ENCODE results near the gene MICAL2.

The MICAL2 gene

DNA sequence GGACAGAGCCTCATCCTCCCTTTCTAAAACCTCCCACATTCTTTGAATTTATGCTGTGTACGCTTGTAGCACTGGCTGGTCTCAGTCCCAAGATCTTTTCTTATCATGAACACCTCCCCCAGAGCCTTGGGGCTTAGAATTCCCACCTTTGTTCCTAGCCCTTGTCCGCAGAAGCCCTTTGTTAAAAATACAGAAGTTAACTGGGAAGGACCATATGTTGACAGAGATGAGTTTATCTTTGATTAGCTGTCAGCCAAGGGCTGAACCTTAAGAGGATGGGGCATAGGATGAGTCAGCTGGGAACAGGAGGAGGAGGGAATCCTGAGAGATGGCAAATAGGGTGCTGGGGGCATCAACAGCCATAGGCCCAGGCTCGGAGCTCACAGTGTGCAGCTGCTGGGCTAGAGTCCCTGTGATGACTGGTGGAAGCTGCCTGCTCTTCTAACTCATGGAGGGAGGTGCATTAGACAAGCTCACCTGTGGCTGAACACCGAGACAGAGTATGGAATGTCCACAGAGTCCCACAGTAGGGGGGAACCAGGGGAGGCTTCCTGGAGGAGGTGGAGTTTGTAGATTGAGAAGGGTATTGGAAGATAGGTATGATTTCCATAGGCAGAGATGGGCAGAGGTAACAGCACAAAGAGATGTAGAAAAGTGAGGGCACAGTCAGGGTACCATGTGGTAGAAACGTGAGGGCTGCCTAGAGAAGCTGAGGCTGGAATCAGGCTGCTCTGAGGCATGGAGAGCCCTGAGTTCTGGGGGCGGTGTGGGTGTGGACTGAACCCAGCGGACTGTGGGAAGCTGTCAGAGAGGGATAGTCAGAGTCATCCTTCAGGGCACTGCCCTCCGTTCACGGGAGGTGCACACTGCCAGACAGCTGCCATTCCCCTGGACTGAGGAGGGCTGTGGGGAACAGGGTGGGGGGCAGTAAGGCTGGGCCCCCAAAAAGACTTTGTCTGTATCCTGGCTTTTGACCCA lies 9.9 kb downstream of the MICAL2 start:
- DNase-seq: no peak

DNA sequence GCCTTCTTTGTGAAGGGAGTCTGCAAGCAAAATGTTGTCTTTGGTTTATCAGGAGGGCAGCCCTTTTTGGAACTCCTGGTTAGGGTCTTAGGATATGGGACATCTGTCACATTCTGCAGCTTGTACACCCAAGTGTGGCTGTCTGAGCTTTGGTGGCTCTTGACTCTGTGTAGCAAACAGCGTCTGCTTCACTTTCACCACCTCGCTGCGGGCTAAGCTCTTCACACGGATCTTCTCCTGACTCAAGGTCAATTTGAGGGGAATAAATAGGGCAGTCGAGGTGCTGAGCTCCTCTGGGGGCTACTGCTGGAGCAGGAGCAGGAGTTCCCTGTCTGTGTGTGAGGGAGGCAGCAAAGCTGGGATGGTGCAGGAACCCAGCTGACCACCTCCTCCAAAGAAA lies 10.6 kb downstream of the MICAL2 start:
- no peak for DNase-seq

DNA sequence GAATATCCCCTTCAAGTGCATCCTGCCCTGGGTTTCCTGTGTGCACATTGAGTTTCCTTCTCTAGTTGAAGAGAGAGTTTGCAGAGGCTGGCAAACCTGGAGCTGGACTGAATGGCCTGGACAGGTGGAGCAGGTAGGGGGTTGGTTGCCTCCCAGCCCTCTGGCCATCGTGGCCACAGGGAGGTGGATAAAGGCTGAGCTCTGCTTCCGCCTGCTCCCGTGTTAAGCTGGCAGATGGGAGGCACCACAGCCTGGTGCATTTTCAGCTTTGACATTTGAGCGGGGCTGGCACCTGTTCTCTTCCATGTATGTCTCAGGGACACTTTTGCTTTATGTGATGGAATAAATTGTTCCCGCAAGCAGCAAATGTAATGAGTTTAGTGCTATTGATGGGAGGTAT lies 11.1 kb downstream of the MICAL2 start:
- DNase-seq: no peak

DNA sequence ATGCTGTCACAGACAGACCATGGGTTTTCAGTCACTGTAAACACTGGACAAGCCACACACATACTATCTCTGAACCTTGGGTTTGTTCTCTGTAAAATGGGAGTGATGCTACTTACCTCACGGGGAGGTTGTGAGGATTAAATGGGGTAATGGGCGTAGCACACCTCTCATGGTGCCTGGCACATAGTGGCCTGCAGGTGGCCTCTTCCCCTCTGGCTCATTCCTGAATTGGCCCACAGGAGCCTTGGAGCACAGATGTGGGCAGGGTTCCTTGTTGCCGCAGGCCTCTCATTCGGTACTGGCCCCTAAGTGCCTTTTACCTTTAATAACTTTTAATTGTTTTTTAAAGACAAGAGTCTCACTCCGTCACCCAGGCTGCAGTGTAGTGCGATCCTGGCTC lies 11.7 kb downstream of the MICAL2 start:
- DNase-seq: no peak

DNA sequence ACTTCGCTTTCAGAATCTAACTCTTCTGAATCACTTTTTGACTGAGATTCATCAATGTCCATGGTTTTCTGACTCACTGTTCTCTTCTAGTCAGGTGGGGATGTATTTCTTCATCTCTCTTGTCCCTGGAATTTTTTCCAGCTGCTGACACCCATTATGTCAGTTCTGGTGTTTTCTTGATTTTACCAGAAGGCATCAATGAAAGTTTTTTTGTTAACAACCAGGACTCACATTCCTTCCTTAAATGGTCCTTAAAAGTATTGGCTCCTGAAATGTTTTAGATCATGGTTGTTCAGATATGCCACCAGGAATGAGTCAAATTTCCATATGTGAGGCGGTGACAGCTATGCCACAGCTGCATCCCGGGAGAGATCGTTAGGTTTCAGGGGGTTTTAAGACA lies 12.9 kb downstream of the MICAL2 start:
- no peak for DNase-seq

DNA sequence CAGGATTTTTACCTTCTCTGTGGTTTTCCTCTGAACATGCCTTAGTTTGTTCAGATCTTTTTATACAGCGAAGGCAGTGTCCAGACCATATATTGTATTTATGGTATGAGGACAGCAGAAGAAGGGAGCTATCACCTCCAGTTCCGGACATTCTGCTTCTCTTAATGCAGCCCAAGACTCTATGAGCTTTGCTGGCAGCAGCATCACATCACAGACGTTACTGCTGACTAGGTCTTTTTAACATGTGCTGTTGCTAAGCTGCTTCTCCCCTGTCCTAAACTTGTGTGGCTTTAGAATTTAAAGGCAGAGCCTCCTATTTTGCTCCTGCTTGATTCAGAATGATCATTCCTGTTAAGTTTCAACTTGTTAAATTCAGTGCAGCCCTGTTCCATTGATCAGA lies 13.4 kb downstream of the MICAL2 start:
- no peak for DNase-seq

DNA sequence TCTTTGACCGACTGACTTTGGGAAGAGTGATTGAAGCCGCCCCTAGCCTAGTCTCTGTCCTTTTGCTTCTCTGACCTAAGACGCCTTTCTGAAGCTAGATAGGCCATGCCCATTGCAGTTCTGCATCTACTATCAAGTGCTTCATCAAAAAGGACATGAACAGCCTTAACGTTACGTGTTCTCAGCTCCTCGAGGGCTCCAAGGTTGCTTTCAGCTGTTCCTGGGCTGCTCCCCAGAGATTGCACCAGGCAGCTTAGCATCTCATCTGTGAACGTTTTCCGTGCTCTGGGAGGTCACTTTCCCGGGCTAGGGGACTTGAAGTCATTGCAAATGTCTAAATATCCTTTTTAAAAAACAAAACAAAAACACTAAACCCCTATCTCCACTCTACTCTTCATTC lies 13.9 kb downstream of the MICAL2 start:
- no peak for DNase-seq

DNA sequence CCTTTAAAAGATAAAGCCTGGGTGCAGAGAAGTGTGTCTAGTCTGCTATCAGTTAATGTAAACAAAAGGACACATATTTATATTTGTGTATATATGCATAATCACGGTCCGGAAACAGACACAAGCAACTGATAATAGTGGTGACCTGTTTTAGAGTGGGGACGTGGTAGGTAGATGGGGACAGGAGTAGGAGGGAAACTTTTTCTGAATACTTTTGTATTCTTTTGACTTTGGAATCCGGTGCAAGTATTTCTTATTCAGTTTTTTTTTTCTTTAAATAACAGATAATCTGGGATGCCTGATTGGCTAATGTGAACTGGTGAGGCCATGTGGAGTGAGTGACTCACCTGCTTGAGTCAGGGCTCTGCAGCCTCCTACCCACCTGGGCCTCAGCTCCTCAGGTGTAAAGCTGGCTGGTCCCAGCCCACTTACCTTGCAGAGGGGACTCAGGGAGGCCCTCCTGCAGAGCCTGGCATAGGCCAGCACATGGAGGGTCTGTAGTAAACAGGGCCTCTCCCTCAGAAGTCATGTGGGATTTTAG lies 15.3 kb downstream of the MICAL2 start:
- no peak for DNase-seq

DNA sequence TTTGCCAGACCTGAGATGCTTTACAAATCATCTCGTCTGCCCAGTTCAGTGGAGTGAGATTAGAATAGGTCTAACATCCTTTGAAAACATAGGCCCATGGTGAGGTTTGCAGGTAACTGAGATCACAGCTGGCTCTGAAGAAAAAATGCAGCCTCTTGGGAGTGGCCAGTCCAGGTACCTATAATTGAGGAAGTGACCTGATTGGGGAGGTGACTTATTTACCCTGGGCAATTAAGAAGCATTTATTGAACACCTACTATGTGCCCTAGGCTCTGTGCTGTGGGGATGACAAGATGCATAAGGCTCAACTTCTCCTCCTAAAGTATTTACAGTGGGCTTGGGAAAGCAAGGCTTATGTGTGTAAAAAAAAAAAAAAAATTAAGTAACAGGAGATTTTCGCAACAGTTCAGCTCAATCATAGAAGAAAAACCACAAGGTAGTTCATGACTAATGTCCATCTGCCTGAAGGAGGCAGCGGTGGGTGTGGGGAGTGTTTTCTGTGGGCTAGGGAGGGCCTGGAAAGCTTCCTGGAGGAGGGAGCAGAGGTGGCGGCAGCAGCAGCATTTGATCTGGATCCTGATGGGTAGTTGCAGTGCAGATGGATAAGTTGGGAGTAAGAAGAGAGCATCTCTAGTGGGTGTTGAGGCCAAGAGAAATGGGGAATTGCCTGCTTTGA lies 16.1 kb downstream of the MICAL2 start:
- no peak for DNase-seq

DNA sequence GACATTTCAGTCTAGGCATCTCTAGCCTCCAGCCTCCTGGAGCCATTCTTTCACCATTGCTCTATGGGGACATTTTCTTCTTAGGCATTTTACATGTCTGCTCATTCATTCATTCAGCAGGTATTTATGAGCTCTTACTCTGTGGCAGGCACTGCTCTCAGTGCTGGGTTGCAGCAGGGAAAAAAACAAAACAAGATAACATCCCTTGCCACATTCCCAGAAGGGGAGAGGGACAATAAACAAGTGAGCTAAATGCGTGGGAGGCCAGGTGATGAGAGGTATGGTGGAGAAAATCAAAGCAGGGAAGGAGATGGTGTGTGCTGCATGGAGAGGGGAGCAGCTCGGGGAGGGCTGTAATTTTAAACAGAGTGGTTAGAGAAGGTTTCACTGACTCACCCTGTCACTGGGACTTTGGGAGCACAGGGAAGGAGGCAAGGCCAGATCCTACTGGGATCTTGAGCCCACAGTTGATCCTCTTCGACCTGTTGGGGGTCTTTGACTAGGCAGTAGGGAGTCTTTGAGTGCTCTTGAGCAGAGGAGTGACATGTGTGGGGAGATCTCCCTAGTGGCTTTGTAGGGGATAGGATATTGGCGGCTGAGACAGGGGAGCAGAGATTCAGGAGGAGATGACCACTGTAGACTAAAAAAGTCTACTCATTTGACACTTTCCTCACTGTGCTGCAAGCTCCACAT lies 17.0 kb downstream of the MICAL2 start:
- no peak for DNase-seq

DNA sequence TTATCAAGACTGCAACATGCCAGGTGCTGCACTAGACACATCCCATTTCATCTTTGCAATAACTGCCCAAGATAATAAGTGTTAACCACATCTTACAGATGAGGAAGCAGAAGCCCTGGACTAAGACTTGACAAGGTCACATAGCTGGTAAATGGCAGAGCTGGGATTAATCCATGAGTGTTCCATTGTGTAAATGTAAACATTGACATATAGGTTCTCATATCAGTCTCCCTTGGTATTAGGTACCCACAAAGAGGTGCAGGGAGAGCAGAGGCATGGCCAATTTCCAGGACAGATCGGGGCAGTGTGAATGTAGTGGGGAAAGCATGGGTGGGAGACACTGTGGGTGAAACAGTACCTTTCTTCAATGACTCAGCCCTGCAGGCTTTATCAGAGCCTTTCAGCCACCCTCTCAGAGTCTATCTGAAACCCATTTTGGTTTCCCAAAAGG lies 17.9 kb downstream of the MICAL2 start:
- no peak for DNase-seq

DNA sequence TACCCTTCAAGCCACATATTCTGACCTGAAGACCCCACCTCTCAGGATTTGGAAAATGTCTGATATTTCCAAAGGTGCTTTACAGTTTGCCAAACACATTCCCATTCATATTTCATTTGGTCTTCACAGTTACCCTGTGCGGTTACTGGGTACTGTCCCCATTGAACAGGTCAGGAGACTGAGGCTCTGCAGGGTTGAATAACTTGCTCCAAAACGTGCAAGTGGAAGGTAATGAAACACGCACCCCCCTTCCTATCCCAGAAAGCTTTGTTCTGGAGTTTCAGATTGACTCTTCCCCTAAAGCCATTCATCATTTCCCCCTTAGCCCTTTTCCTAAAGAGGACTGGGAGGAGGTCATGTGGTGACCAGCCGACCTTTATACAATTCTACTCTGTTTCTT lies 18.8 kb downstream of the MICAL2 start:
- no peak for DNase-seq

DNA sequence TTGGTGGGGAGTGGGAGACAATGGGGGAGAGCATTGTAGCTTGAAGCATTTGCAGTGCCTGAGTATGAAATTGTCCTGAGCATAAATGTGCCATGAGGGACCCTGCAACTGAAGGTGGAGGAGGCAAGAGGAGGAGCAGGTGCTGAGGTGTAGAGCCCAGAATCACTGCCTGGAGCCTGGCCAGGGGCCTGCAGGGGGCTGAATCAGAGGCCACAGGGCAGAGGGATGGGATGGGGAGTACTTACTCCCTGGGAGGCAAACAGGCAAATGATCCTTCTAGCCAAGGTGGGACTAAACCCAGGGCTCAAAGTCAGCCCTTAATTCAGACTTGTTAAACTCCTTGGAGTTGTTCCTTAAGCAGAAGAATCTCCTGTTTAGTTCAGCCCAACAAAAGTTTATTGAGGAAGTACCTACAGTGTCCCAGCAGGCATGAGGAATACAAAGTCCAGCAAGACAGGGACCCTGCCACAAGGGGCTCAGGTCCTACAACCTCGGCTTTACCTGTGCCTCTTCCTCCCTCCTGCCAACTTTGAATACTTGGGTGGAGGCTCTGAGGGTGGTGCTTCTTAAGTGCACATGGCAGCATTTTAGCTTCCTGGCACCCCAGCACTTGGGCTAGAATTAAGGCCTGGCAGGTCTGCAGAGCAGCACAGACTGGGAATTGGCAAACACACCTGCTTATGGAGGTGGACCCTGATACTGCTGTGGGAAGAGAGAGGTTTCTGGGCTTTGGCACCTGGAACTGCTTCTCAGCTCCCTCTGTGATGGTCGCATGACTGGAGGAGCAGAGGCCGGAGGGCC lies 20.0 kb downstream of the MICAL2 start:
- DNase-seq: no peak

DNA sequence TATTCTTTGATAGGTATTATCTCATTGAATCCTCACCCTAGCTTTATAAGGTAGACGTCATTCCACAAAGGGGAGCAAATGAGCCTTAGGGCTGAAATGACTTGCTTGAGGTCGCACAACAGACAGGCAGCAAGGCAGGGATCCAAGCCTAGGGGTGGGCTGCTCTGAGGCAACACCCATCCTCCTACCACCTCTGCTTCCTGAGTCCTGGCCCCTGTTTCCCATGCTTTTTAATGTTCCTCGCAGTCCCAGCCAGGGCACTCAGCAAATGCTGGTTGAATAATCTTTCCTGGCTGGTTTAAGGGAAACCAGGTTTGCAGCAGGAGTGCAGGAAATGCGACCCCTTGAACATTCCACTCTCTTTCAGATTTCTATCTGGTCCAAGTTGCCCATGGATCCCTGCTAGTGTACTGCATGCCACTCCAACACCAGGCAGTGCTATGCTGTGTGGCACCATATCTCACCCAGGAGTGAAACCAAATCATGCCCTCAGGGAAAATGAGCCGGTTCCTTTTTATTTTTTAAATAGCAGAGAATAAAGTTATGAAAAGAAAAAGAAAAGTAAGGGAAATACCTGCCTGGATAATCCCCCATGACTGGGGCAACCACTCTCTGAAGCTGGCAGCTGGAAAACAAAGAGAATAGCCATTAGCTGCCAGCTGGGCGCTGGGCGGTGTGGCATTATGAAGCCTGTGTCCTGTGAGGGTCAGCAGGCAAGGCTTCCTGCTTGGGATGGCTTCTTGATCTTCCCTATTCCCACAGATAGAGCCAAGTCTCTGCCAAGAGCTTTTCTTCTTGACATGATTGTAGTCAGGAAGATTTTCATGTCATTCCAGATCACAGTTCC lies 21.8 kb downstream of the MICAL2 start:
- DNase-seq: no peak

DNA sequence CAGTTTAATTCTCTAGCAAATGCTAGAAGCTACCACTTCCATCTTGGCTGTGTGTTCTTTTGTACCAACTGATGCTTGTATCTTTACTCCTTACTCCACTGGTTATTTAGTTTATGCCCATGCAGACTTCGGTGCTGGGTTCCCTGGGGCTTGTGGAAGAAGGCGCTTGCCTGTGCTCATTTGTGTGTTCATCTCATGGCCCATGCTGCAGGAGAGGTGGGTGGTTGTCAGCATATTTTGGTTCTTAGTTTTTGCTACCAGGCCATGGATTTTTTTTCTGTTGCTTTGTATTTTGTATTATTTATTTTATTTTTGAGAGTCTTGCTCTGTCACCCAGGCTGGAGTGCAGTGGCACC lies 22.4 kb downstream of the MICAL2 start:
- no peak for DNase-seq

DNA sequence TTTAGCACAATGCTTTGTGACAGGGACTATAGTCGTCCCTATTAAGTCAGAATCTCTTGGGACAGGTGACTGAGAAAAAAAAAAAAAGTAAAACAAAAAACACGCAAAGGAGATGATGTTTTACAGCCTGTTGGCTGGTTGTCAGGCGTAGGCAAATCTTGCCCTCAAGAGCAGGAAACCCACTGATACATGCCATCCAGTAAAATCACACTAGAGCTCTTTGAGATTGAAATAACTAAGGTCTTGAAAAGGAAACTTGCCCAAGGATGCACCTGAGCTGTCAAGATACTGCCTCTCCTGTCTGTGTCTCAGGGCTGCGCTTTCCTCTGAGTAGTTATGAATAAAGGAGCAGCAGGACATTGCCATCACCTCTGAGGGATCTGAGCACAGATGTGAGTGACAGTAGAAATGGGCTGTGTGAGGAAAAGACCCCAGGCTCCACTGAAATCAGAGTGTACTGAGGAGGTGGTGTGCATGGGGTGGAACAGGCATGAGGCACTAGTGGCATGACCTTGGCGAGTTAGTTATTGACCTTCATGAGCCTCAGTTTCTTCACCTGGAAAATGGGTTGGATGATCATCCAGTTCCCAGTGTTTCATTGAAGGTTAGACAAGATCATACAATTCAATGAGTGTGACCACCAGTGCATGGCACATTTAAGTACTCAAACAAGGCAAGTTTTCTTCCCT lies 23.3 kb downstream of the MICAL2 start:
- DNase-seq: no peak

DNA sequence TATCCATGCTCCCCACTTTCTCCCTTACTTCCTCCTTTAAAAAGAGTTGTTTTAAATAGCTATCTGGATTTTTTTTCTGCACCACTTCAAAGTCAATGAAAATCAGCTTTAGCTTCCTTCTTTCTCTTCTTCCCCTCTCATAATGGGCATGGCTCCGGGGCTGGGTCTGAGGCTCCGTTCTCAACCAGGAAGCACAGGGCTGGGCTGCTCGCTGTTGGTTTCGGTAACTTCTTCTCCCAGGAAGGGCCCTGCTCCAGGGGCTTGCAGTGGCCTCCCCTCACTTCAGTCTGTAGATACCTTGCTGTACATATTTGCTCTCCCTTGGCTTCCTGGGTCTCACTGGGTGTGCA lies 23.8 kb downstream of the MICAL2 start:
- DNase-seq: no peak

DNA sequence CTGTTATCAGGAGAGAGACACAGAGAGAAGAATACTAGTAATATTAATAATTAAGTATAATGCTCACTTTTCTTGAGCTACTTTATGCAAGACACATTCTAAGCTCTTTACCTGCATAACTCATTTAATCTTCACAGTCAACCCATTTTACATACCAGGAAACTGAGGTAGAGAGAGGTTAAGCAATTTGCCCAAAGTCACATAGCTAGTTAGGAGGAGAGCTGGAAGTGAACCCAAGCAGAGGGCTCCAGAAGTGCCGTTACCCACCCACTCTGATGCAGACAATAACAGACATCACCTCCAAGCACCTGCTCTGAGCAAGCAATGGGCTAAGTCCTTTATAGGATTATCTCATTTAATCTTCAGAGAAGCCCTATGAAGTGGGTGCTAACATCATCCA lies 24.8 kb downstream of the MICAL2 start:
- no peak for DNase-seq

DNA sequence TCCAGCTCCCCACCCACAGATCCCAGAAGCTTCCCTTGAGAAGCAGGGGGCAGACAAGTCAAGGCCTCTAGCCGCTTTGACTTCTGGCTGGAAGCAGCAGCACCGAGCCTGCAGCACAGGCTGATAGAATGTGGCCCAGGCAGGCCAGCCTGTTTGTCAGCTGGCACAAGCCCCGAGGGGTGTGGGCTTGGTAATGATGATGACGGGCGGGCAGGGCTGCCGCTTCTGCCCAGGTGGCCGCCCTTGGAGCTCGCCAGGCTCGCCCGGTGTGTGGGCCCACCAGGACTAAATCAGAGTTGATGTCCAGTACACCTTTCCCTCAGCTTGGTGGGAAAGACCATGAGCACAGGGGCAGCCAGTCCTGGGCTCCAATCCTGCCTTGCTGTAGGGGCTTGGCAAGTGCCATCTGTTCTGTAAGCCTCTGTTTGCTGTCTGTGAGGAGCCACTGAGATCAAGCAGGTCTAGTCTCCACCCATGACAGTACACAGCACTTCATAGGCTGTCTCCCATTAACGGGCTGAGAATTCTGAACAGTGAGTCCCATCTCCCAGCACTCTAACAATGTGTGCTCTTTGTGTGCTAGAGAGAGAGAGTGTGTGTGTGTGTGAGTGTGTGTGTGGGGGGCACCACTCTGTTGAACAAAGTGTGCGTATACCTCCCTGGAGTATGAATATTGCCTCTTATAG lies 26.8 kb downstream of the MICAL2 start:
- DNase-seq: no peak

DNA sequence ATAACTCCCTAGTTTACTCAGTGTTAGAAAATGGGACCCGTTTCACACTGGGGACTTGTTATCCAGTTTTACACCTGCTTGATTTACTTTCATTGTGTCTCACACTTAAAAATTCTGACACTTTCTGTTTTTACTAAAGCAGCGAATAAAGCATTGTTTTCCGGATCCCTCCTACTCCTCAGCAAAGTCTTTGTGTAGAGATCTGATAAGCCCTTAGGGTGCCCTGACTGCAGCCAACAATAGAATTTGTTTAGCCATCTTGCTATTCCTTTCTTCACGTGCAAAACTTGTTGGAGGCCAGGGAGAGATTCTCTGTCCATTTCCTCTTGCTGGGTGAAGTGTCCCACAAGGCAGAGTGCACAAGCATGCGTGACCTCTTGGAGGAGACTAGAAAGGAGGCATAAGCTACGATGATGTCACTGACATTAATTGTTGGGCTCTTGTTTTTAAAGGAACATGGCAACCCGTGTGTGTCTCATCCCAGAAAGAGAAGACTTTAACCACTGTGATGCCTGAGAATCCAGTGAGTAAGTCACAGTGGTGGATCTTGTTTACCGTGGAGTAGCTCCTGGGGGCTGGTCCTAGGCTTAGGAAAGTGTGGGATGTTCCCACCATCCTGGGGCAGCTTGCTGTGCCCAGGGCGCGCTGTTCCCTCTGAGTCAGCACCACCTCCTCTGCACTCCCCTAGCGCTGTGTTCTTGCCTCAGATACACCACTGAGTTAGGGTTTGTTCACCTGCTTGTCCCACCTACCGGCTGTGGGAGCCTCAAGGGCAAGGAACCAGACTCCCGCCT lies 27.7 kb downstream of the MICAL2 start:
- DNase-seq: no peak
